ENCODE results near the gene FBXL22.
"Not testable (repeated sequence)": the region's sequence is repeated elsewhere in the genome, so short reads cannot be mapped to it uniquely, and the experiment has no call there.

DNA sequence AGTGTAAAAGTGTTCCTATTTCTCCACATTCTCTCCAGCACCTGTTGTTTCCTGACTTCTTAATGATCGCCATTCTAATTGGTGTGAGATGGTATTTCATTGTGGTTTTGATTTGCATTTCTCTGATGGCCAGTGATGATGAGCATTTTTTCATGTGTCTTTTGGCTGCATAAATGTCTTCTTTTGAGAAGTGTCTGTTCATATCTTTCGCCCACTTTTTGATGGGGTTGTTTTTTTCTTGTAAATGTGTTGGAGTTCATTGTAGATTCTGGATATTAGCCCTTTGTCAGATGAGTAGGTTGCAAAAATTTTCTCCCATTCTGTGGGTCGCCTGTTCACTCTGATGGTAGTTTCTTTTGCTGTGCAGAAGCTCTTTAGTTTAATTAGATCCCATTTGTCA, 20.4 kb downstream of the FBXL22 start:
- TF ChIP-seq, protein P1, sequence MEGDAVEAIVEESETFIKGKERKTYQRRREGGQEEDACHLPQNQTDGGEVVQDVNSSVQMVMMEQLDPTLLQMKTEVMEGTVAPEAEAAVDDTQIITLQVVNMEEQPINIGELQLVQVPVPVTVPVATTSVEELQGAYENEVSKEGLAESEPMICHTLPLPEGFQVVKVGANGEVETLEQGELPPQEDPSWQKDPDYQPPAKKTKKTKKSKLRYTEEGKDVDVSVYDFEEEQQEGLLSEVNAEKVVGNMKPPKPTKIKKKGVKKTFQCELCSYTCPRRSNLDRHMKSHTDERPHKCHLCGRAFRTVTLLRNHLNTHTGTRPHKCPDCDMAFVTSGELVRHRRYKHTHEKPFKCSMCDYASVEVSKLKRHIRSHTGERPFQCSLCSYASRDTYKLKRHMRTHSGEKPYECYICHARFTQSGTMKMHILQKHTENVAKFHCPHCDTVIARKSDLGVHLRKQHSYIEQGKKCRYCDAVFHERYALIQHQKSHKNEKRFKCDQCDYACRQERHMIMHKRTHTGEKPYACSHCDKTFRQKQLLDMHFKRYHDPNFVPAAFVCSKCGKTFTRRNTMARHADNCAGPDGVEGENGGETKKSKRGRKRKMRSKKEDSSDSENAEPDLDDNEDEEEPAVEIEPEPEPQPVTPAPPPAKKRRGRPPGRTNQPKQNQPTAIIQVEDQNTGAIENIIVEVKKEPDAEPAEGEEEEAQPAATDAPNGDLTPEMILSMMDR (IDR thresholded peaks at IDR 0.05): not testable (repeated sequence)
- TF ChIP-seq POLR2A (IDR thresholded peaks at IDR 0.05): not testable (repeated sequence)
